K562 (cell line): ENCODE results near the gene NEURL1. TPM values are rescaled to one million over a fixed set of nuclear protein-coding genes. Genes with fewer than 3 reads are reported as not detected.

Source experiments
- ATAC-seq: fragments of 200-7000 bp; cut with Tn5 transposase; 3 replicates; pipeline ENCODE4 v1.9.1; 2020; ENCODE audit warnings: moderate library complexity
- BruUV-seq: library from RNA; stranded (reverse); fragments of 400-500 nt; replicated peaks from 2 replicates; lab custom pipeline; 2021; lab: Mats Ljungman, UMichigan
- CTCF ChIA-PET: fragments of 300-600 bp; formaldehyde crosslinking; extraction: SDS; loops from one replicate; lab custom pipeline; 2021; ENCODE audit warnings: low intra/inter-chr PET ratio; lab: Yijun Ruan, JAX
- POLR2A ChIA-PET: fragments of 300-600, 350-650 bp; sonication (Branson Sonifier 250); formaldehyde crosslinking; extraction: SDS; loops from one replicate; lab custom pipeline; 2021; ENCODE audit warnings: antibody characterized with exemption, inconsistent platforms; lab: Yijun Ruan, JAX
- DNase-seq, 4 experiments: peaks; one replicate each; pipeline versions ENCODE4 v3.0.0 to v3.0.0-alpha.2; 2011 to 2018; ENCODE audit warnings: low spot score in 3 of 4, mixed read lengths in 3 of 4; ENCODE audit errors: extremely low read depth in 1 of 4
- FAIRE-seq: peaks from 2 replicates; lab custom pipeline; 2011; peaks lifted over from hg19 to GRCh38; lab: Jason Lieb, UNC
- H2AFZ ChIP-seq: 2 replicates; pipeline ENCODE4 v1.6.0; 2011; ENCODE audit warnings: low read depth, low read length, control low read depth, inconsistent platforms
- H3K27ac ChIP-seq: fragments of 200-600 bp; 3 replicates; pipeline ENCODE4 v1.8.0; 2011; ENCODE audit warnings: low read depth, mild to moderate bottlenecking, control low read depth, inconsistent platforms, low read length, moderate library complexity, mixed read lengths; ENCODE audit errors: extremely low read depth
- H3K27me3 ChIP-seq, 2 experiments: fragments of 300-600 bp in 1 of 2; 2 replicates in 1 of 2; 3 replicates in 1 of 2; pipeline versions ENCODE4 v1.6.0 to v1.8.0; 2011; ENCODE audit warnings: inconsistent platforms in 2 of 2, low read length in 2 of 2, mild to moderate bottlenecking in 1 of 2, mixed read lengths in 1 of 2, moderate library complexity in 1 of 2; ENCODE audit not compliant: control insufficient read depth in 2 of 2, insufficient read depth in 2 of 2
- H3K36me3 ChIP-seq: fragments of 300-600 bp; 3 replicates; pipeline ENCODE4 v1.8.0; 2011; ENCODE audit warnings: mild to moderate bottlenecking, low read length, inconsistent platforms; ENCODE audit not compliant: control insufficient read depth, insufficient read depth
- H3K4me1 ChIP-seq, 2 experiments: fragments of 200-600 bp in 1 of 2; replicated peaks in 1 of 2; 2 replicates in 1 of 2; 3 replicates in 1 of 2; pipeline versions ENCODE4 v1.5.1 to v1.8.0; 2011; ENCODE audit warnings: inconsistent platforms in 2 of 2, low read length in 2 of 2, mild to moderate bottlenecking in 1 of 2, mixed read lengths in 1 of 2, moderate library complexity in 1 of 2; ENCODE audit not compliant: control insufficient read depth in 2 of 2, insufficient read depth in 2 of 2
- H3K4me2 ChIP-seq: 2 replicates; pipeline ENCODE4 v1.6.1; 2011; ENCODE audit warnings: low read length, control low read depth, inconsistent platforms, mixed read lengths; ENCODE audit not compliant: insufficient read depth
- H3K4me3 ChIP-seq: fragments of 200-600 bp; sonication (generic), shearing (Covaris generic); 2 replicates; pipeline ENCODE4 v1.5.1; 2016; ENCODE audit warnings: control low read depth, inconsistent platforms
- H3K79me2 ChIP-seq: fragments of 200-600 bp; 3 replicates; pipeline ENCODE4 v1.8.0; 2011; ENCODE audit warnings: low read length, inconsistent platforms; ENCODE audit not compliant: control insufficient read depth, insufficient read depth
- H3K9ac ChIP-seq, 2 experiments: 2 replicates each; pipeline versions ENCODE4 v1.6.0 to v1.6.1; 2011; ENCODE audit warnings: low read depth in 2 of 2, low read length in 2 of 2, control low read depth in 1 of 2, inconsistent platforms in 1 of 2, mild to moderate bottlenecking in 1 of 2, mixed read lengths in 1 of 2; ENCODE audit not compliant: insufficient read depth in 1 of 2
- H3K9me1 ChIP-seq: one replicate; pipeline ENCODE4 v1.6.0; 2011; ENCODE audit warnings: inconsistent platforms, mild to moderate bottlenecking, low read length, moderate library complexity; ENCODE audit not compliant: control insufficient read depth, insufficient read depth
- H3K9me3 ChIP-seq: replicated peaks from 2 replicates; pipeline ENCODE4 v1.5.1; 2011; ENCODE audit warnings: low read depth, low read length, inconsistent platforms; ENCODE audit not compliant: control insufficient read depth, insufficient read depth
- H4K20me1 ChIP-seq: replicated peaks from 2 replicates; pipeline ENCODE4 v1.6.1; 2011; ENCODE audit warnings: low read length, inconsistent platforms, mixed read lengths; ENCODE audit not compliant: control insufficient read depth, insufficient read depth
- HMG20A ChIP-seq: fragments of 450-650 bp; formaldehyde crosslinking; conservative IDR thresholded peaks from 2 replicates; pipeline ENCODE4 v1.4.0; 2020; ENCODE audit warnings: mild to moderate bottlenecking, mixed read lengths
- MECOM ChIP-seq: fragments of 250-450 bp; sonication (Bioruptor Pico); IDR thresholded peaks from 2 replicates; pipeline ENCODE4 v1.8.0; 2022; ENCODE audit warnings: inconsistent platforms
- MYC ChIP-seq, 2 experiments: fragments of 250-450 bp in 1 of 2; sonication (Bioruptor Pico) in 1 of 2; IDR thresholded peaks; 2 replicates each; pipeline versions ENCODE4 v1.5.1 to v1.6.1; 2012 to 2021; ENCODE audit warnings: low read depth in 2 of 2, borderline replicate concordance in 1 of 2, improper control_type of control experiment in 1 of 2, low read length in 1 of 2, mild to moderate bottlenecking in 1 of 2, moderate library complexity in 1 of 2
- PRMT5 ChIP-seq: sonication (generic); formaldehyde crosslinking; IDR thresholded peaks from 2 replicates; pipeline ENCODE4 v1.5.0; 2020; ENCODE audit warnings: missing genetic modification reagents
- WGBS: fragments of 100-300 bp; shearing (Covaris generic); methylation state at CpG from one replicate; pipeline ENCODE4 v1.1.6; 2016; ENCODE audit warnings: low coverage, mixed read lengths; ENCODE audit not compliant: insufficient coverage; ENCODE audit errors: missing lambda C conversion rate; 5-methylcytosine and 5-hydroxymethylcytosine counted together
- in situ Hi-C: fragments of 300-500 bp; cut with MboI; formaldehyde crosslinking; loops from 4 replicates; pipeline ENCODE4 v1.15.0; 2018; ENCODE audit warnings: inconsistent platforms, mixed read lengths
- intact Hi-C: fragments of 100-400 bp; cut with micrococcal nuclease; formaldehyde crosslinking; loops from 2 replicates; pipeline ENCODE4 v1.14.2; 2022
- polyA plus RNA-seq, 8 experiments: library from polyadenylated mRNA; depleted of rRNA in 4 of 8; stranded (reverse) in 5 of 8; unstranded in 3 of 8; fragments of >200 nt; fragmentation: Nextera tagmentation in 2 of 8; fragmentation: Illumina TruSeq in 1 of 8; extraction: Ambion mirVana in 2 of 8; extraction: Trizol in 1 of 8; gene quantifications; 2 replicates each; pipeline versions ENCODE4 v1.2.1 to v1.2.3, GENCODE V29; 2011 to 2014; ENCODE audit warnings: inconsistent platforms in 1 of 8, missing spikeins in 1 of 8
- total RNA-seq, 7 experiments: library from RNA; depleted of rRNA in 6 of 7; stranded (reverse); fragments of >200 nt in 6 of 7; fragmentation: Illumina TruSeq in 2 of 7; extraction: Trizol in 2 of 7; gene quantifications; 2 replicates each; pipeline versions ENCODE4 v1.2.1 to v1.2.3, GENCODE V29; 2011 to 2021; ENCODE audit warnings: low replicate concordance in 1 of 7
- TF ChIP-seq, protein P1 (sequence below): fragments of 200-800 bp; sonication (Bioruptor generic); IDR thresholded peaks from 2 replicates; pipeline ENCODE4 v1.6.1; 2017; ENCODE audit warnings: missing genetic modification characterization, missing compliant biosample characterization
- TF ChIP-seq, protein P2 (sequence below): sonication (generic); formaldehyde crosslinking; IDR thresholded peaks from 2 replicates; pipeline ENCODE4 v1.8.1; 2022; ENCODE audit warnings: missing genetic modification reagents
- TF ChIP-seq, protein P3 (sequence below): fragments of 450-650 bp; IDR thresholded peaks from 2 replicates; pipeline ENCODE4 v1.6.1; 2016; ENCODE audit warnings: borderline replicate concordance
- TF ChIP-seq, protein P4 (sequence below): fragments of 450-650 bp; IDR thresholded peaks from 2 replicates; pipeline ENCODE4 v1.6.1; 2016; ENCODE audit warnings: low read depth

NEURL1 gene
- total and polyA plus RNA-seq, 9 of the 15 experiments (the other 6 are each of a cell fraction or from before 2014, with no cell fraction given) = 0.01 to 0.45 (median 0.16) TPM; not detected in 5

DNA sequence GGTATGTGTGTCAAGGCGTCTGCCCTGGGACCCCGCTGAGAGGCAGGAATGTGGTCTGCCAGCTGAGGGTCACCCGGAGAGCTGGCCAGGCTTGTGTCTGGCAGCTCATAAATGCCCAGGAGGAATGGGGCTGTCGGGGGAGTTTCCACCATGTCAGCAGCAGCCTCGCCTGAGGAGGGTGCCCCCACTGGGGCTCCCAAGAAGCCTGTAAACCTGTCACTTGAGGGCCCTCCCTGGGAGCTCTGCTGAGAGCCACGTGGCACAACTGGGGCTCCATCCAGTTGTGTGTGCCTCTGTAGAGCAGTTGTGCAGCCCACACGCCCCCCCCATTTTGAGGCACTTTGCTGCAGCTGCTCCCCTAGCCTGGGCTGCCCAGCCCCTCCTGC, 70.6 kb downstream of the NEURL1 start:
- no peak overlapping the region for H3K27ac ChIP-seq
- intact Hi-C loops (loop anchor here (10.0 kb wide), 1 partner anchor 149 kb away; no protein-coding TSS in a partner anchor), in situ Hi-C loops (no loop called here)
- ATAC-seq (0 out of 3 replicates have a peak, but pooled peaks have one; percentile 22), FAIRE-seq (no peak), DNase-seq (no peak)
- H3K4me1 ChIP-seq = peaks cover 0 to 10% of the 10 kb centered on the region in 2 experiments; a peak in 1 of 5 replicates
- no peak overlapping the region for H2AFZ ChIP-seq
- WGBS = 4% methylated on average over 5 of the region's 7 CpGs
- no peak overlapping the region for H3K4me3 ChIP-seq
- H3K27me3 ChIP-seq = peaks cover 0 to 15% of the 10 kb centered on the region in 2 experiments; a peak in 2 of 5 replicates
- H4K20me1 ChIP-seq = no peaks in the 10 kb centered on the region
- TF ChIP-seq, protein P1, sequence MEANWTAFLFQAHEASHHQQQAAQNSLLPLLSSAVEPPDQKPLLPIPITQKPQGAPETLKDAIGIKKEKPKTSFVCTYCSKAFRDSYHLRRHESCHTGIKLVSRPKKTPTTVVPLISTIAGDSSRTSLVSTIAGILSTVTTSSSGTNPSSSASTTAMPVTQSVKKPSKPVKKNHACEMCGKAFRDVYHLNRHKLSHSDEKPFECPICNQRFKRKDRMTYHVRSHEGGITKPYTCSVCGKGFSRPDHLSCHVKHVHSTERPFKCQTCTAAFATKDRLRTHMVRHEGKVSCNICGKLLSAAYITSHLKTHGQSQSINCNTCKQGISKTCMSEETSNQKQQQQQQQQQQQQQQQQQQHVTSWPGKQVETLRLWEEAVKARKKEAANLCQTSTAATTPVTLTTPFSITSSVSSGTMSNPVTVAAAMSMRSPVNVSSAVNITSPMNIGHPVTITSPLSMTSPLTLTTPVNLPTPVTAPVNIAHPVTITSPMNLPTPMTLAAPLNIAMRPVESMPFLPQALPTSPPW (CRISPR knock-in tag) = 0 out of 2 replicates have a peak, but pooled peaks have one; percentile 7
- TF ChIP-seq, protein P2, sequence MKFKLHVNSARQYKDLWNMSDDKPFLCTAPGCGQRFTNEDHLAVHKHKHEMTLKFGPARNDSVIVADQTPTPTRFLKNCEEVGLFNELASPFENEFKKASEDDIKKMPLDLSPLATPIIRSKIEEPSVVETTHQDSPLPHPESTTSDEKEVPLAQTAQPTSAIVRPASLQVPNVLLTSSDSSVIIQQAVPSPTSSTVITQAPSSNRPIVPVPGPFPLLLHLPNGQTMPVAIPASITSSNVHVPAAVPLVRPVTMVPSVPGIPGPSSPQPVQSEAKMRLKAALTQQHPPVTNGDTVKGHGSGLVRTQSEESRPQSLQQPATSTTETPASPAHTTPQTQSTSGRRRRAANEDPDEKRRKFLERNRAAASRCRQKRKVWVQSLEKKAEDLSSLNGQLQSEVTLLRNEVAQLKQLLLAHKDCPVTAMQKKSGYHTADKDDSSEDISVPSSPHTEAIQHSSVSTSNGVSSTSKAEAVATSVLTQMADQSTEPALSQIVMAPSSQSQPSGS (CRISPR knock-in tag) = no peak
- TF ChIP-seq HMG20A (CRISPR knock-in tag) (no peak), MECOM (CRISPR knock-in tag) (no peak), PRMT5 (CRISPR knock-in tag) (no peak), MYC (IDR thresholded peaks at IDR 0.05; ENCODE audit: low read depth, low read length) (no peak), MYC (CRISPR knock-in tag; IDR thresholded peaks at IDR 0.05; ENCODE audit: borderline replicate concordance, low read depth) (no peak)
- TF ChIP-seq, protein P3, sequence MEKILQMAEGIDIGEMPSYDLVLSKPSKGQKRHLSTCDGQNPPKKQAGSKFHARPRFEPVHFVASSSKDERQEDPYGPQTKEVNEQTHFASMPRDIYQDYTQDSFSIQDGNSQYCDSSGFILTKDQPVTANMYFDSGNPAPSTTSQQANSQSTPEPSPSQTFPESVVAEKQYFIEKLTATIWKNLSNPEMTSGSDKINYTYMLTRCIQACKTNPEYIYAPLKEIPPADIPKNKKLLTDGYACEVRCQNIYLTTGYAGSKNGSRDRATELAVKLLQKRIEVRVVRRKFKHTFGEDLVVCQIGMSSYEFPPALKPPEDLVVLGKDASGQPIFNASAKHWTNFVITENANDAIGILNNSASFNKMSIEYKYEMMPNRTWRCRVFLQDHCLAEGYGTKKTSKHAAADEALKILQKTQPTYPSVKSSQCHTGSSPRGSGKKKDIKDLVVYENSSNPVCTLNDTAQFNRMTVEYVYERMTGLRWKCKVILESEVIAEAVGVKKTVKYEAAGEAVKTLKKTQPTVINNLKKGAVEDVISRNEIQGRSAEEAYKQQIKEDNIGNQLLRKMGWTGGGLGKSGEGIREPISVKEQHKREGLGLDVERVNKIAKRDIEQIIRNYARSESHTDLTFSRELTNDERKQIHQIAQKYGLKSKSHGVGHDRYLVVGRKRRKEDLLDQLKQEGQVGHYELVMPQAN = no peak
- TF ChIP-seq, protein P4, sequence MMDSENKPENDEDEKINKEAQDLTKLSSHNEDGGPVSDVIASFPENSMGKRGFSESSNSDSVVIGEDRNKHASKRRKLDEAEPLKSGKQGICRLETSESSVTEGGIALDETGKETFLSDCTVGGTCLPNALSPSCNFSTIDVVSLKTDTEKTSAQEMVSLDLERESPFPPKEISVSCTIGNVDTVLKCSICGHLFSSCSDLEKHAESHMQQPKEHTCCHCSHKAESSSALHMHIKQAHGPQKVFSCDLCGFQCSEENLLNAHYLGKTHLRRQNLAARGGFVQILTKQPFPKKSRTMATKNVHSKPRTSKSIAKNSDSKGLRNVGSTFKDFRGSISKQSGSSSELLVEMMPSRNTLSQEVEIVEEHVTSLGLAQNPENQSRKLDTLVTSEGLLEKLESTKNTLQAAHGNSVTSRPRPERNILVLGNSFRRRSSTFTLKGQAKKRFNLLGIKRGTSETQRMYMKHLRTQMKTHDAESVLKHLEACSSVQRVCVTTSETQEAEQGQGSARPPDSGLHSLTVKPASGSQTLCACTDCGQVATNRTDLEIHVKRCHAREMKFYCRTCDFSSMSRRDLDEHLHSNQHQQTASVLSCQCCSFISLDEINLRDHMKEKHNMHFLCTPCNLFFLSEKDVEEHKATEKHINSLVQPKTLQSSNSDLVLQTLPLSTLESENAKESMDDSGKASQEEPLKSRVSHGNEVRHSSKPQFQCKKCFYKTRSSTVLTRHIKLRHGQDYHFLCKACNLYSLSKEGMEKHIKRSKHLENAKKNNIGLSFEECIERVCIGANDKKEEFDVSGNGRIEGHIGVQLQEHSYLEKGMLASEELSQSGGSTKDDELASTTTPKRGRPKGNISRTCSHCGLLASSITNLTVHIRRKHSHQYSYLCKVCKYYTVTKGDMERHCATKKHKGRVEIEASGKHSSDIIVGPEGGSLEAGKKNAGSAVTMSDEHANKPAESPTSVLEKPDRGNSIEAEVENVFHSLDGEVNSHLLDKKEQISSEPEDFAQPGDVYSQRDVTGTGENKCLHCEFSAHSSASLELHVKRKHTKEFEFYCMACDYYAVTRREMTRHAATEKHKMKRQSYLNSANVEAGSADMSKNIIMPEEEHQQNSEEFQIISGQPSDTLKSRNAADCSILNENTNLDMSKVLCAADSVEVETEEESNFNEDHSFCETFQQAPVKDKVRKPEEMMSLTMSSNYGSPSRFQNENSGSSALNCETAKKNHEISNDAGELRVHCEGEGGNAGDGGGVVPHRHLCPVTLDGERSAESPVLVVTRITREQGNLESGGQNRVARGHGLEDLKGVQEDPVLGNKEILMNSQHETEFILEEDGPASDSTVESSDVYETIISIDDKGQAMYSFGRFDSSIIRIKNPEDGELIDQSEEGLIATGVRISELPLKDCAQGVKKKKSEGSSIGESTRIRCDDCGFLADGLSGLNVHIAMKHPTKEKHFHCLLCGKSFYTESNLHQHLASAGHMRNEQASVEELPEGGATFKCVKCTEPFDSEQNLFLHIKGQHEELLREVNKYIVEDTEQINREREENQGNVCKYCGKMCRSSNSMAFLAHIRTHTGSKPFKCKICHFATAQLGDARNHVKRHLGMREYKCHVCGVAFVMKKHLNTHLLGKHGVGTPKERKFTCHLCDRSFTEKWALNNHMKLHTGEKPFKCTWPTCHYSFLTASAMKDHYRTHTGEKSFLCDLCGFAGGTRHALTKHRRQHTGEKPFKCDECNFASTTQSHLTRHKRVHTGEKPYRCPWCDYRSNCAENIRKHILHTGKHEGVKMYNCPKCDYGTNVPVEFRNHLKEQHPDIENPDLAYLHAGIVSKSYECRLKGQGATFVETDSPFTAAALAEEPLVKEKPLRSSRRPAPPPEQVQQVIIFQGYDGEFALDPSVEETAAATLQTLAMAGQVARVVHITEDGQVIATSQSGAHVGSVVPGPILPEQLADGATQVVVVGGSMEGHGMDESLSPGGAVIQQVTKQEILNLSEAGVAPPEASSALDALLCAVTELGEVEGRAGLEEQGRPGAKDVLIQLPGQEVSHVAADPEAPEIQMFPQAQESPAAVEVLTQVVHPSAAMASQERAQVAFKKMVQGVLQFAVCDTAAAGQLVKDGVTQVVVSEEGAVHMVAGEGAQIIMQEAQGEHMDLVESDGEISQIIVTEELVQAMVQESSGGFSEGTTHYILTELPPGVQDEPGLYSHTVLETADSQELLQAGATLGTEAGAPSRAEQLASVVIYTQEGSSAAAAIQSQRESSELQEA = no peak
- no peaks in the 10 kb centered on the region for H3K79me2 ChIP-seq
- H3K9me3 ChIP-seq = no peaks in the 10 kb centered on the region
- BruUV-seq = no TSS peak
- no peaks in the 10 kb centered on the region for H3K36me3 ChIP-seq
- POLR2A ChIA-PET = interaction anchor here (0.6 kb wide), 1 partner anchor 14 kb away, joined by 3 read pairs; no protein-coding TSS in a partner anchor
- H3K9ac ChIP-seq = no peak overlapping the region; a peak in 1 of 4 replicates
- CTCF ChIA-PET = no interaction called here
- H3K9me1 ChIP-seq = no peaks in the 10 kb centered on the region
- no peak overlapping the region for H3K4me2 ChIP-seq
